HEK293 (cell line): ENCODE results near the gene GLDC.
A peak's percentile ranks its signal among the peaks of the same experiment; 100 is the strongest.

Experiments
- CTCF ChIA-PET: fragments of 350-600 bp; formaldehyde crosslinking; extraction: SDS; loops from one replicate; lab custom pipeline; 2021; ENCODE audit warnings: antibody characterized with exemption; lab: Yijun Ruan, JAX
- POLR2A ChIA-PET: fragments of 300-600 bp; formaldehyde crosslinking; extraction: SDS; loops from one replicate; lab custom pipeline; 2020; ENCODE audit warnings: antibody characterized with exemption, inconsistent platforms; lab: Yijun Ruan, JAX
- H3K27ac ChIP-seq: fragments of 200-500 bp; sonication (Bioruptor generic); 2 replicates; pipeline ENCODE4 v1.5.1; 2014; ENCODE audit warnings: low read depth, low read length, control low read depth, inconsistent platforms; ENCODE audit errors: extremely low read depth
- H3K36me3 ChIP-seq, 2 experiments: fragments of 200-500 bp in 1 of 2; sonication (Bioruptor generic) in 1 of 2; 1 replicate in 1 of 2; 2 replicates in 1 of 2; pipeline ENCODE4 v1.5.1; 2014 to 2017; ENCODE audit warnings: inconsistent platforms in 2 of 2, low read length in 2 of 2; ENCODE audit not compliant: control insufficient read depth in 2 of 2, insufficient read depth in 1 of 2
- H3K4me1 ChIP-seq: fragments of 200-500 bp; sonication (Bioruptor generic); 2 replicates; pipeline ENCODE4 v1.5.1; 2014; ENCODE audit warnings: mild to moderate bottlenecking, low read length, inconsistent platforms; ENCODE audit not compliant: control insufficient read depth, insufficient read depth
- H3K4me3 ChIP-seq: 2 replicates; pipeline ENCODE4 v1.5.1; 2011; ENCODE audit warnings: low read depth, mild to moderate bottlenecking, control low read depth, low read length, moderate library complexity
- H3K9me3 ChIP-seq: fragments of 200-500 bp; sonication (Bioruptor generic); 2 replicates; pipeline ENCODE4 v1.5.1; 2014; ENCODE audit warnings: low read depth, low read length, inconsistent platforms; ENCODE audit not compliant: control insufficient read depth, insufficient read depth
- CTCF ChIP-seq: fragments of 450-650 bp; formaldehyde crosslinking; IDR thresholded peaks from 2 replicates; pipeline ENCODE4 v1.5.1; 2016; ENCODE audit warnings: missing biosample characterization, missing genetic modification characterization
- ELK4 ChIP-seq: IDR thresholded peaks from 2 replicates; pipeline ENCODE4 v1.6.1; 2011; ENCODE audit warnings: mild to moderate bottlenecking, low read depth, low read length, borderline replicate concordance
- HOXC10 ChIP-seq: sonication (generic); formaldehyde crosslinking; IDR thresholded peaks from 2 replicates; pipeline ENCODE4 v1.8.1; 2023; ENCODE audit warnings: mild to moderate bottlenecking, missing genetic modification reagents
- KLF7 ChIP-seq: fragments of 450-650 bp; formaldehyde crosslinking; IDR thresholded peaks from 2 replicates; pipeline ENCODE4 v1.5.1; 2016; ENCODE audit warnings: missing biosample characterization, missing genetic modification characterization, borderline replicate concordance
- PRDM10 ChIP-seq: fragments of 450-650 bp; formaldehyde crosslinking; IDR thresholded peaks from 2 replicates; pipeline ENCODE4 v1.5.1; 2016; ENCODE audit warnings: missing biosample characterization, missing genetic modification characterization
- ZFHX2 ChIP-seq: fragments of 450-650 bp; formaldehyde crosslinking; conservative IDR thresholded peaks from 2 replicates; pipeline ENCODE4 v1.5.1; 2016; ENCODE audit warnings: missing biosample characterization, missing genetic modification characterization
- ZNF132 ChIP-seq: fragments of 450-650 bp; formaldehyde crosslinking; IDR thresholded peaks from 2 replicates; pipeline ENCODE4 v1.5.1; 2017; ENCODE audit warnings: missing biosample characterization, missing genetic modification characterization, borderline replicate concordance
- ZNF138 ChIP-seq: fragments of 450-650 bp; formaldehyde crosslinking; IDR thresholded peaks from 2 replicates; pipeline ENCODE4 v1.5.1; 2016; ENCODE audit warnings: missing biosample characterization, missing genetic modification characterization, borderline replicate concordance
- ZNF24 ChIP-seq: fragments of 450-650 bp; formaldehyde crosslinking; IDR thresholded peaks from 2 replicates; pipeline ENCODE4 v1.5.1; 2016; ENCODE audit warnings: missing biosample characterization, missing genetic modification characterization
- ZNF362 ChIP-seq: fragments of 450-650 bp; formaldehyde crosslinking; IDR thresholded peaks from 2 replicates; pipeline ENCODE4 v1.5.1; 2016; ENCODE audit warnings: missing biosample characterization, missing genetic modification characterization
- ZNF366 ChIP-seq: fragments of 450-650 bp; formaldehyde crosslinking; conservative IDR thresholded peaks from 2 replicates; pipeline ENCODE4 v1.5.1; 2016; ENCODE audit warnings: missing biosample characterization, missing genetic modification characterization
- ZNF398 ChIP-seq: fragments of 450-650 bp; formaldehyde crosslinking; IDR thresholded peaks from 2 replicates; pipeline ENCODE4 v1.5.1; 2017; ENCODE audit warnings: missing biosample characterization, missing genetic modification characterization
- ZNF654 ChIP-seq: fragments of 450-650 bp; formaldehyde crosslinking; IDR thresholded peaks from 2 replicates; pipeline ENCODE4 v1.5.1; 2016; ENCODE audit warnings: low read depth, missing biosample characterization, missing genetic modification characterization
- ZNF785 ChIP-seq: fragments of 450-650 bp; formaldehyde crosslinking; IDR thresholded peaks from 2 replicates; pipeline ENCODE4 v1.5.1; 2016; ENCODE audit warnings: missing biosample characterization, missing genetic modification characterization
- ZNF791 ChIP-seq: fragments of 450-650 bp; formaldehyde crosslinking; IDR thresholded peaks from 2 replicates; pipeline ENCODE4 v1.5.1; 2016; ENCODE audit warnings: missing biosample characterization, missing genetic modification characterization

GLDC gene

GRCh38 chr9:6671416-6671815, 25.9 kb upstream of the GLDC start:
- Histone ChIP-seq H3K36me3 (no peaks in the 10 kb centered on the region), H3K4me3 (no peak overlapping the region), H3K4me1 (no peaks in the 10 kb centered on the region), H3K9me3 (no peaks in the 10 kb centered on the region), H3K27ac (no peak overlapping the region)
- ChIA-PET POLR2A (no interaction called here), CTCF (interaction anchor here (0.7 to 1.5 kb wide), 5 partner anchors 10 to 789 kb away, joined by 3 to 5 read pairs (median 4); no protein-coding TSS in a partner anchor)
- TF ChIP-seq ZNF785, result no peak
- TF ChIP-seq ZNF132, result no peak
- no peak for TF ChIP-seq KLF7
- TF ChIP-seq ZNF366 (tag by site-specific recombination), result no peak
- no peak for TF ChIP-seq ZNF138
- no peak for TF ChIP-seq ZNF791

DNA sequence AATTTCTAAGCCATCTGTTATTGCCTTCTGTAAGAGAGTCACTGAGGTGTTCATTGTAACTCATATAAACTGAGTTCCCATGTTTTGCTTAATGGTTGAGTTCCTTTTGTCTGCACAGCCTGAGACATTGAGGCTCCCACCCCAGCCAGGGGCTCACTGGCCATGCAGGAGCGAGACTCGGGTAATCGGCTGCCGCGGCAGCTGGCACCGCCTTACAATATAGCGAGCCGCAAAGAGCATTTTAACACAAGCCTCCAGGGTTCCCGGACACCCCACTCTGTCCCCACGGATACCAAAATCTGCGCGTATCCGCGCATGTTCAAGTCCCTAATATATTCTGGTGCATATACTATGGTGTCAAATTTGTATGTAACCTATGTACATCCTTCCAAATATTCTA, 24.4 kb upstream of the GLDC start:
- ChIA-PET CTCF (interaction anchor here (0.6 to 1.3 kb wide), 2 partner anchors 8 to 88 kb away, joined by 3 read pairs; no protein-coding TSS in a partner anchor), POLR2A (no interaction called here)
- Histone ChIP-seq H3K9me3 (no peaks in the 10 kb centered on the region), H3K36me3 (no peaks in the 10 kb centered on the region), H3K27ac (no peak overlapping the region), H3K4me3 (no peak overlapping the region), H3K4me1 (no peaks in the 10 kb centered on the region)
- TF ChIP-seq ZNF362 (no peak), ZNF24 (tag by site-specific recombination) (no peak), HOXC10 (CRISPR knock-in tag) (no peak), ZNF398 (no peak), PRDM10 (tag by site-specific recombination) (no peak), ZNF132 (no peak), ZFHX2 (tag by site-specific recombination) (no peak)

GRCh38 chr9:6667633-6668280, 22.2 kb upstream of the GLDC start:
- no peak for TF ChIP-seq ELK4
- peak; percentile 21; the same call in 1 of the 2 replicates for TF ChIP-seq CTCF (tag by site-specific recombination)
- peak; percentile 60 for TF ChIP-seq ZNF654 (tag by site-specific recombination)
- TF ChIP-seq, all 188 proteins: peak for 2
- H3K9me3 ChIP-seq, result no peaks in the 10 kb centered on the region
- H3K36me3 ChIP-seq, result no peaks in the 10 kb centered on the region
- H3K4me3 ChIP-seq, result no peak overlapping the region
- ChIA-PET CTCF (interaction anchor here (0.6 to 3.0 kb wide), 36 partner anchors 9 to 550 kb away, joined by 3 to 36 read pairs (median 4); partner anchors contain the start of gene GLDC), POLR2A (interaction anchor here (1.0 kb wide), 1 partner anchor 14 kb away, joined by 3 read pairs; no protein-coding TSS in a partner anchor)
- H3K4me1 ChIP-seq, result no peaks in the 10 kb centered on the region
- H3K27ac ChIP-seq, result no peak overlapping the region
